GM13976 (cell line): ENCODE data around the gene ATOX1.

Experiments used
- DNase-seq: peaks from one replicate; pipeline ENCODE4 v3.0.0; 2012; ENCODE audit warnings: low spot score
- CTCF ChIP-seq: IDR thresholded peaks from 2 replicates; pipeline ENCODE4 v1.5.1; 2012; ENCODE audit warnings: borderline replicate concordance, mild to moderate bottlenecking; ENCODE audit not compliant: insufficient read depth; ENCODE audit errors: extremely low read depth, missing control alignments, control extremely low read depth
- in situ Hi-C: fragments of 300-500 bp; cut with MboI; formaldehyde crosslinking; loops from one replicate; pipeline ENCODE4 v1.12.0; 2022; ENCODE audit warnings: low sequenced_read_pairs, mixed read lengths, inconsistent platforms; ENCODE audit not compliant: unreplicated experiment

ATOX1 gene

GRCh38 chr5:151718153-151718552 lies 40.3 kb downstream of the ATOX1 start:
- DNase-seq = no peak

GRCh38 chr5:151717416-151717815 lies 41.0 kb downstream of the ATOX1 start:
- TF ChIP-seq CTCF = no peak
- in situ Hi-C loops = loop anchor here (10.0 kb wide), 1 partner anchor 53 kb away; no protein-coding TSS in a partner anchor
- DNase-seq = no peak

More at GRCh38 chr5:151718153-151718552, 40.3 kb downstream of the ATOX1 start:
- in situ Hi-C loops = loop anchor here (10.0 kb wide), 1 partner anchor 53 kb away; no protein-coding TSS in a partner anchor
- no peak for TF ChIP-seq CTCF

- TF ChIP-seq CTCF = no peak
- in situ Hi-C loops = no loop called here
- no peak for DNase-seq
Observed at GRCh38 chr5:151709109-151709735, 49.2 kb downstream of the ATOX1 start.

GRCh38 chr5:151708126-151708525 lies 50.3 kb downstream of the ATOX1 start:
- TF ChIP-seq CTCF = no peak
- DNase-seq = no peak
- in situ Hi-C loops = no loop called here

- DNase-seq = no peak
- TF ChIP-seq CTCF = no peak
- in situ Hi-C loops = no loop called here
Observed at GRCh38 chr5:151707567-151707966, 50.9 kb downstream of the ATOX1 start.

- no peak for DNase-seq
- TF ChIP-seq CTCF = no peak
- in situ Hi-C loops = no loop called here
Observed at GRCh38 chr5:151706906-151707305, 51.5 kb downstream of the ATOX1 start.

- in situ Hi-C loops = no loop called here
- DNase-seq = no peak
- TF ChIP-seq CTCF = no peak
Observed at GRCh38 chr5:151703780-151704179, 54.7 kb downstream of the ATOX1 start.
